HL-60 (cell line): ENCODE data around the gene PDS5B.

ENCODE experiments used
- DNase-seq, 2 experiments: peaks; one replicate each; pipeline ENCODE4 v3.0.0-alpha.2; 2010 to 2020; ENCODE audit warnings: low read depth in 1 of 2, low spot score in 1 of 2
- H3K27ac ChIP-seq: fragments of 250-450 bp; sonication (Bioruptor Pico); replicated peaks from 2 replicates; pipeline ENCODE4 v1.5.1; 2020; ENCODE audit warnings: mild to moderate bottlenecking, moderate library complexity
- H3K27me3 ChIP-seq: fragments of 250-450 bp; sonication (Bioruptor Pico); 2 replicates; pipeline ENCODE4 v1.5.1; 2021; ENCODE audit warnings: mild to moderate bottlenecking, moderate library complexity; ENCODE audit not compliant: insufficient read depth, poor library complexity, severe bottlenecking
- H3K4me3 ChIP-seq: replicated peaks from 2 replicates; pipeline ENCODE4 v1.5.1; 2011; ENCODE audit warnings: mild to moderate bottlenecking, control low read depth, low read length; ENCODE audit not compliant: insufficient read depth
- CTCF ChIP-seq: IDR thresholded peaks from one replicate; pipeline ENCODE4 v1.5.1; 2011; ENCODE audit warnings: low read length, control low read depth, inconsistent platforms; ENCODE audit not compliant: insufficient read depth
- GABPA ChIP-seq: IDR thresholded peaks from 2 replicates; pipeline ENCODE4 v1.6.1; 2012; ENCODE audit warnings: low read depth
- POLR2AphosphoS5 ChIP-seq: IDR thresholded peaks from 2 replicates; pipeline ENCODE4 v1.6.1; 2012; ENCODE audit warnings: low read depth
- REST ChIP-seq: IDR thresholded peaks from 2 replicates; pipeline ENCODE4 v1.6.1; 2012; ENCODE audit warnings: low read depth; ENCODE audit not compliant: insufficient replicate concordance
- SPI1 ChIP-seq: IDR thresholded peaks from 2 replicates; pipeline ENCODE4 v1.6.1; 2012; ENCODE audit warnings: low read depth, mild to moderate bottlenecking, borderline replicate concordance

Gene PDS5B

GRCh38 chr13:32731576-32731975 lies 145.3 kb downstream of the PDS5B start:
- H3K4me3 ChIP-seq = no peak overlapping the region
- H3K27me3 ChIP-seq = no peaks in the 10 kb centered on the region
- TF ChIP-seq GABPA = no peak
- TF ChIP-seq REST = no peak
- TF ChIP-seq CTCF = no peak
- no peak for TF ChIP-seq POLR2AphosphoS5
- no peak for TF ChIP-seq SPI1
- no peak overlapping the region for H3K27ac ChIP-seq
- no peak for DNase-seq

GRCh38 chr13:32733690-32734089 lies 147.4 kb downstream of the PDS5B start:
- Histone ChIP-seq H3K27me3 (no peaks in the 10 kb centered on the region), H3K27ac (no peak overlapping the region), H3K4me3 (no peak overlapping the region)
- DNase-seq = no peak
- TF ChIP-seq REST (no peak), POLR2AphosphoS5 (no peak), SPI1 (no peak), GABPA (no peak), CTCF (no peak)

GRCh38 chr13:32734511-32734910 lies 148.3 kb downstream of the PDS5B start:
- TF ChIP-seq GABPA (no peak), CTCF (no peak), REST (no peak), SPI1 (no peak), POLR2AphosphoS5 (no peak)
- no peak for DNase-seq
- no peak overlapping the region for H3K27ac ChIP-seq
- H3K27me3 ChIP-seq = no peaks in the 10 kb centered on the region
- H3K4me3 ChIP-seq = no peak overlapping the region
